Measurements from ENCODE around the gene MAP2K4. TPM values are rescaled to one million over a fixed set of nuclear protein-coding genes. Genes with fewer than 3 reads are reported as not detected.

MAP2K4 gene
- total and polyA plus RNA-seq, 2 donors (not counting 1 experiment from before 2014, with no cell fraction given), result 23.5 to 25.4 TPM

- H3K36me3 ChIP-seq (ENCODE audit: control insufficient read depth, insufficient read depth, low read length), result no peaks in the 10 kb centered on the region
- no peak overlapping the region for H3K9ac ChIP-seq (ENCODE audit: insufficient read depth, low read length)
- no peak overlapping the region for H3K27ac ChIP-seq (ENCODE audit: insufficient read depth, low read length)
- no peaks in the 10 kb centered on the region for H4K20me1 ChIP-seq (ENCODE audit: control insufficient read depth, extremely low read depth, insufficient read depth, low read length)
- TF ChIP-seq EZH2 (IDR thresholded peaks at IDR 0.05; ENCODE audit: low read length, missing control alignments) (no peak), CTCF (conservative IDR thresholded peaks at IDR 0.05 in 1 of 2, IDR thresholded peaks at IDR 0.05 in 1 of 2; ENCODE audit: low read depth in 1 of 2, low read length in 2 of 2) (no peak)
- DNase-seq (ENCODE audit: low read depth in 2 of 2), result no peak
- no peaks in the 10 kb centered on the region for H3K4me1 ChIP-seq (ENCODE audit: control insufficient read depth, extremely low read depth, insufficient read depth, low read length)
- H3K4me2 ChIP-seq (ENCODE audit: extremely low read depth, insufficient read depth, low read length), result no peak overlapping the region
- no peaks in the 10 kb centered on the region for H3K79me2 ChIP-seq (ENCODE audit: control insufficient read depth, insufficient read depth, low read length)
- no peak overlapping the region for H2AFZ ChIP-seq (ENCODE audit: low read length)
- no peak overlapping the region for H3K4me3 ChIP-seq (replicated peaks in 1 of 4; ENCODE audit: control extremely low read depth in 1 of 4, insufficient read depth in 1 of 4, low read depth in 3 of 4, low read length in 4 of 4)
- H3K9me3 ChIP-seq (ENCODE audit: control insufficient read depth, insufficient read depth, low read depth, low read length), result no peaks in the 10 kb centered on the region
- no peaks in the 10 kb centered on the region for H3K27me3 ChIP-seq (ENCODE audit: control insufficient read depth, insufficient read depth, low read length)
Measured at GRCh38 chr17:12007466-12007865, 13.2 kb upstream of the MAP2K4 start.

- Histone ChIP-seq H3K36me3 (ENCODE audit: control insufficient read depth, insufficient read depth, low read length) (no peaks in the 10 kb centered on the region), H2AFZ (ENCODE audit: low read length) (no peak overlapping the region), H3K4me1 (ENCODE audit: control insufficient read depth, extremely low read depth, insufficient read depth, low read length) (peaks cover 6% of the 10 kb centered on the region), H3K4me2 (ENCODE audit: extremely low read depth, insufficient read depth, low read length) (peak overlapping the region; percentile 81), H3K9ac (ENCODE audit: insufficient read depth, low read length) (peak overlapping the region; percentile 92), H3K9me3 (ENCODE audit: control insufficient read depth, insufficient read depth, low read depth, low read length) (no peaks in the 10 kb centered on the region), H3K4me3 (replicated peaks in 1 of 4; ENCODE audit: control extremely low read depth in 1 of 4, insufficient read depth in 1 of 4, low read depth in 3 of 4, low read length in 4 of 4) (peak overlapping the region; percentile 69 to 73 (median 72)), H3K27ac (ENCODE audit: insufficient read depth, low read length) (peak overlapping the region; percentile 71), H4K20me1 (ENCODE audit: control insufficient read depth, extremely low read depth, insufficient read depth, low read length) (peaks cover 3% of the 10 kb centered on the region), H3K27me3 (ENCODE audit: control insufficient read depth, insufficient read depth, low read length) (no peaks in the 10 kb centered on the region), H3K79me2 (ENCODE audit: control insufficient read depth, insufficient read depth, low read length) (peaks cover 50% of the 10 kb centered on the region)
- TF ChIP-seq CTCF (conservative IDR thresholded peaks at IDR 0.05 in 1 of 2, IDR thresholded peaks at IDR 0.05 in 1 of 2; ENCODE audit: low read depth in 1 of 2, low read length in 2 of 2) (no peak), EZH2 (IDR thresholded peaks at IDR 0.05; ENCODE audit: low read length, missing control alignments) (no peak)
- no peak for DNase-seq (ENCODE audit: low read depth in 2 of 2)
Measured at GRCh38 chr17:12021623-12022140, 1.0 kb downstream of the MAP2K4 start.

GRCh38 chr17:12022310-12022709 is 1.6 kb downstream of the MAP2K4 start:
- Histone ChIP-seq H3K36me3 (ENCODE audit: control insufficient read depth, insufficient read depth, low read length) (no peaks in the 10 kb centered on the region), H4K20me1 (ENCODE audit: control insufficient read depth, extremely low read depth, insufficient read depth, low read length) (peaks cover 3% of the 10 kb centered on the region), H3K79me2 (ENCODE audit: control insufficient read depth, insufficient read depth, low read length) (peaks cover 57% of the 10 kb centered on the region), H2AFZ (ENCODE audit: low read length) (no peak overlapping the region), H3K4me1 (ENCODE audit: control insufficient read depth, extremely low read depth, insufficient read depth, low read length) (peaks cover 6% of the 10 kb centered on the region), H3K4me2 (ENCODE audit: extremely low read depth, insufficient read depth, low read length) (peak overlapping the region; percentile 81), H3K27ac (ENCODE audit: insufficient read depth, low read length) (no peak overlapping the region), H3K9ac (ENCODE audit: insufficient read depth, low read length) (no peak overlapping the region), H3K9me3 (ENCODE audit: control insufficient read depth, insufficient read depth, low read depth, low read length) (no peaks in the 10 kb centered on the region), H3K27me3 (ENCODE audit: control insufficient read depth, insufficient read depth, low read length) (no peaks in the 10 kb centered on the region), H3K4me3 (replicated peaks in 1 of 4; ENCODE audit: control extremely low read depth in 1 of 4, insufficient read depth in 1 of 4, low read depth in 3 of 4, low read length in 4 of 4) (peak overlapping the region; percentile 25 to 73 (median 70))
- TF ChIP-seq EZH2 (IDR thresholded peaks at IDR 0.05; ENCODE audit: low read length, missing control alignments) (no peak), CTCF (conservative IDR thresholded peaks at IDR 0.05 in 1 of 2, IDR thresholded peaks at IDR 0.05 in 1 of 2; ENCODE audit: low read depth in 1 of 2, low read length in 2 of 2) (no peak)
- no peak for DNase-seq (ENCODE audit: low read depth in 2 of 2)

All from fibroblast of lung (primary cell).